Neural progenitor cell (in vitro differentiated cells): ENCODE results near the gene MAN1A2.

Experiments used
- EZH2 ChIP-seq: fragments of 200-600 bp; sonication (generic); IDR thresholded peaks from 2 replicates; pipeline ENCODE4 v1.6.1; 2017; ENCODE audit warnings: antibody characterized with exemption, mild to moderate bottlenecking, moderate library complexity
- EZH2phosphoT487 ChIP-seq: fragments of 200-600 bp; sonication (generic); IDR thresholded peaks from 2 replicates; pipeline ENCODE4 v1.6.1; 2017; ENCODE audit warnings: antibody characterized with exemption
- TF ChIP-seq, protein P1 (sequence below): fragments of 200-600 bp; sonication (generic); IDR thresholded peaks from 2 replicates; pipeline ENCODE4 v1.5.1; 2017; ENCODE audit warnings: antibody characterized with exemption, mild to moderate bottlenecking

DNA sequence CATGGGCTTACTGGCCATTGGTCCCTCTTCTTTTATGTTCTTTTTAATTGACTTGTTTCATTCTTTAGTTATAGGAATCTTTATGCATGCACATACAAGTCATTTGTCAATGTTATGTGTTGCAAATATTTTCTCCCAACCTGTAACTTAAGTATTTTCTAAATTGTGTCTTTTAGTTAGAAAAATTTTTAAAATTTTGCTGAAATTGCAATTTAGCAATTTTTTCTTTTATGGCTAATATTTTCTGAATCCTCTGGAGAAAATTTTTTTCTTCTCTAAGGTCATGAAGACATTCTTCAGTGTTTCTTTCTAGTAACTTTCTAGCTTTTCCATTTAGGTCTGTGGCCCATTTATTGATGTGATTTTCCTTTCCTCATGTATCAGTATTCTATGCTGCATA lies 189.7 kb downstream of the MAN1A2 start:
- TF ChIP-seq EZH2 (no peak), EZH2phosphoT487 (no peak)
- TF ChIP-seq, protein P1, sequence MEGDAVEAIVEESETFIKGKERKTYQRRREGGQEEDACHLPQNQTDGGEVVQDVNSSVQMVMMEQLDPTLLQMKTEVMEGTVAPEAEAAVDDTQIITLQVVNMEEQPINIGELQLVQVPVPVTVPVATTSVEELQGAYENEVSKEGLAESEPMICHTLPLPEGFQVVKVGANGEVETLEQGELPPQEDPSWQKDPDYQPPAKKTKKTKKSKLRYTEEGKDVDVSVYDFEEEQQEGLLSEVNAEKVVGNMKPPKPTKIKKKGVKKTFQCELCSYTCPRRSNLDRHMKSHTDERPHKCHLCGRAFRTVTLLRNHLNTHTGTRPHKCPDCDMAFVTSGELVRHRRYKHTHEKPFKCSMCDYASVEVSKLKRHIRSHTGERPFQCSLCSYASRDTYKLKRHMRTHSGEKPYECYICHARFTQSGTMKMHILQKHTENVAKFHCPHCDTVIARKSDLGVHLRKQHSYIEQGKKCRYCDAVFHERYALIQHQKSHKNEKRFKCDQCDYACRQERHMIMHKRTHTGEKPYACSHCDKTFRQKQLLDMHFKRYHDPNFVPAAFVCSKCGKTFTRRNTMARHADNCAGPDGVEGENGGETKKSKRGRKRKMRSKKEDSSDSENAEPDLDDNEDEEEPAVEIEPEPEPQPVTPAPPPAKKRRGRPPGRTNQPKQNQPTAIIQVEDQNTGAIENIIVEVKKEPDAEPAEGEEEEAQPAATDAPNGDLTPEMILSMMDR = no peak
